Stimulated activated CD4-positive, alpha-beta T cell treated with anti-CD3 and anti-CD28 coated beads, Interleukin-2, amount 100 ng/mL, for 4 hours (primary cell): ENCODE results near the gene PLEKHG2.
"Not testable (repeated sequence)": the region's sequence is repeated elsewhere in the genome, so short reads cannot be mapped to it uniquely, and the experiment has no call there.

Experiments used
- DNase-seq: peaks from one replicate; pipeline ENCODE4 v3.0.0-alpha.2; 2020; ENCODE audit warnings: low read depth

Gene PLEKHG2

DNA sequence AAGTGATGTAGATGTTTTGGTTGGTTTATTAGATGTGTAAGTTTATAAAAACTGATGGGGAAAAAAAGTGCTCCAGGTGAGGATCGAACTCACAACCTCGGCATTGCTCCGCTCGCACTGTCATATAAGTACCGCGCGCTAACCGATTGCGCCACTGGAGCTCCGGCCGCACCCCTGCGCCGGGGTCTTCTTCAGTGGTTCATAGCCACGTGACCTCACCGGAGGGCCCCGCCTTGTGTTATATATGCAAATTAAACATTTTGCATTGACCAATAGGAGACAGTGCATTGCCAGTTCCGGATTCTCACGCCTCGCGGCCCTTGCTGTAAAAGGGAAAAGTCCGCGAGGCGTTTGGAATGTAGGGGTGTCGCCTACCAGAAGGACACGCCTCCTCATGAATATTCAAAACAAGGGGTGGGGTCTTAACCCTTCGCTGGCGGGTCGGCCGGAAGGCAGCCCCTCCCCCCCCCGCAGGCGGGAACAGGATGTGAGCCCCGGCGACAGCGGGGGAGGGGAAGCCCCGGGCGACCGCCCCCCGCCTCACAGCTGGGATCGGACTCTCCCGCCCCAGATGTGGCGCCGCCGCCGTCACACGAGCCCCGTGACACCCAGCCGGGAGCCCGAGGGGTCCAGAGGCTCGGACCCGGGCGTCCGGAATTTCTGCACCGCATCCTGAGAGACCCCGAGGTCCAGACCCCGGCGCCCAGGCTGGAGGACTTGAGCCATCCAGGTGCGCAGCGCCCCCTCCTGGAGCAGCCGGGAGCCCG is at the start of gene PLEKHG2:
PLEKHG2 (plus strand) TSS at position 570 of the 767 bp plus-strand sequence. CDS start 1,418 bp downstream, outside the sequence.
- DNase-seq, result peak; percentile 95

- DNase-seq, result no peak
Measured at GRCh38 chr19:39362682-39363657, 49.5 kb upstream of the PLEKHG2 start.

DNA sequence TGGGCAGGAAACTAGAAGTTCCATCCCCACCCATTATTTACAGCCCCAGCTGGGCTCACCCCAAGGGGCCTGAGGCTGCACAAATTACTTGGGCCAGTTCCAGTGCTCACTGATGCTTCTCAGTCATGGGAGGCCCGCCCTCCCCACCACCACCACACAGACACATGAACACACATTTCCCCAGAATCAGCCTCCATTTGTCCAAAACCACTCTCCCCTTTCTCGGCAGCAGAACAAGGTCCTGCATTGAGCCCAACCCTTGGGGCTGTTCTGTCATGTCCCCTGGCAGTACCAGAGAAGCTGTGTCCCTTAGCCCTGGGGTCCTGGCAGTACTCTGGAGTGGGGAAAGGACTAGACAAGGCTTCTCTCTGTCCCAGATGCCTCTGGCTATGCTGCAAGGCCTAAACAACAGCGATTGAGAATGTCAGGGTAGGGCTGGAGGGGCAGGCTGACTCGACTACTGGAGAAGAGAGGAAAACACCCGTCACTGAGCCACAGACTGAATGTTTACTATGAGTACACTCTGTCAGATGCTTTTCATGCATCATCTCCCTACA is 48.5 kb upstream of the PLEKHG2 start:
- DNase-seq, result no peak

DNA sequence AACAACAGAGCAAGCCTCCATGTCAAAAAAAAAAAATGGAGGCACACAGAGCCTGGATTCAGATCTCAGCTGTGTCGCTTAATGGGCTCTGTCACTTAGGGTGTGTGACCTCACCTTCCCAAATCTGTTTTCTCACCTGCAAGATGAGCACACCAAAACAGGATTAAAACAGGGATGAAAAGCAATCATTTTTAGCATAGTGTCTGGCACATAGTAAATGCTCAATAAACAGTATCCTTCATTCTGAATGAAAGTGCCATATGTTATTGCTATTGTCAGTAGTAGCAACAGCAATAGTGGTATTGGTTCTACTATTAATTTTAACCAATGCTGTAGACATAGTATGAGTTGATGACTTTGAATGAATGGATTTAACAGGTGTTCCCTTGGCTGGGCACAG is 46.9 kb upstream of the PLEKHG2 start:
- DNase-seq, result no peak

DNA sequence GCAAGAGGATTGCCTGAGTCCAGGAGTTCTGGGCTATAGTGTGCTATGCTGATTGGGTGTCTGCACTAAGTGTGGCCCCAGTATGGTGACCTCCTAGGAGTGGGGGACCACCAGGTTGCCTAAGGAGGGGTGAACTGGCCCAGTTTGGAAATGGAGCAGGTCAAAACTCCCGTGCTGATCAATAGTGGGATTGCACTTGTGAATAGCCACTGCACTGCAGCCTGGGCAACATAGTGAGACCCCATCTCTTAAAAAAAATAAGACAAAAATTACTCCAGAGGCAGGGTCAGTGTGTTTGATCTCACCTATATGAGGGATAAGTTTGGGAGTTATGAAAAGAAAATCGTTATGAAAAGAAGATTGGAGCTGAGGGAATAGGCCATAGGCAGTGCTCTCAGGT is 43.3 kb upstream of the PLEKHG2 start:
- no peak for DNase-seq

DNA sequence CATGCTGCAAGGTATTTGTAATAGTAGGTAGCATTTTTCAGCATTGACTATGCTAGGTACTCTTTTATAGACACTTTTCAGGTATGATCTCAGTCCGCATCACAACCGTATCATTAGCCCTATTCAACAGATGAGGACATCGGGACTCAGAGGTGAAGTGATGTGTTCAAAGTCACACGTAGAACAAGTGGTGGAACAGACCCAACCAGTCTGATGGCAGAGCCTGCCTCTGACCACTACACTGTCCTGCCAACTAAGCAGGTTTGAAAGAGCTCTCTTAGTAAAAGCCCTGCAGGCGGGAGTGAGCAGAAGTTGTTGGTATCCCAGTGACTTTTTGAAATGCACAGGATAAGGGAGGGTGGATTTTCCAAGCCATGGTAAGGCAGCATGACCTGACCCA is 41.7 kb upstream of the PLEKHG2 start:
- DNase-seq, result no peak

DNA sequence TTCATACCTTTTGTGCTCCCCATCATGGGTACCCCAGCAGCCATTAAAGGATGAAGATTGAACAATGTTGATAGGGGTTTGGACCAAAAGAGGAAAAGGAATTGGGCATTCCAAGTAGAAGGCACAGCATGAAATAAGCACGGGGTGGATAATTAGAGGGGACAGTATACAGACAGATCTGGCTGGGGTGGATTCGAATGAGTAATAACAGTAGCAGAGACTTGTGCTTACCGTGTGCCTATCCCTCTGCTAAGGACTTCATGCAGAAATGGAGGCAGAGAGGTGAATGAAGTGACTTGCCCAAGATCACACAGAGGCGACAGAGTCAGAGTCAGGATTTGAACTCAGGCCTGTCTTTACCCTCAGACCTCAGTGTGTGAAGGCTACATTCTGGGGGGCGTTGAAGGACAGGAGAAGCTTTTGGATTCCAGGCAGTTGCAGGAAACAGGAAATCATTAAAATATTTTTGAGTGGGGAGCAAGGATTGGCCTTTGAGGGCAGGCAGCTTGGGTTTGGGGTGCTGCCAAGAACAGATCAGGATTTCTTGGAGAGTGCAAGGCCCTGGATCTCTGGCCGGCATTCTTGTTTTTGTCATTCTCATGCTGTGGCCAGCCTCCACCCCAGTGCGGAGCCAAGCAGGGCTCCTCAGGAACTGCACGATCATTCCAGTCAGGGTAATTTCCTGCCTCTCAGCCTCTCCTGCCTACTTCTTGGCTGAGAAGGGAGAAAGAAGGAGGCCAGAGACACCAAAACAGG is 40.2 kb upstream of the PLEKHG2 start:
- no peak for DNase-seq

- no peak for DNase-seq
Measured at GRCh38 chr19:39372941-39373340, 39.5 kb upstream of the PLEKHG2 start.

GRCh38 chr19:39375929-39376328 is 36.5 kb upstream of the PLEKHG2 start:
- DNase-seq, result no peak

DNA sequence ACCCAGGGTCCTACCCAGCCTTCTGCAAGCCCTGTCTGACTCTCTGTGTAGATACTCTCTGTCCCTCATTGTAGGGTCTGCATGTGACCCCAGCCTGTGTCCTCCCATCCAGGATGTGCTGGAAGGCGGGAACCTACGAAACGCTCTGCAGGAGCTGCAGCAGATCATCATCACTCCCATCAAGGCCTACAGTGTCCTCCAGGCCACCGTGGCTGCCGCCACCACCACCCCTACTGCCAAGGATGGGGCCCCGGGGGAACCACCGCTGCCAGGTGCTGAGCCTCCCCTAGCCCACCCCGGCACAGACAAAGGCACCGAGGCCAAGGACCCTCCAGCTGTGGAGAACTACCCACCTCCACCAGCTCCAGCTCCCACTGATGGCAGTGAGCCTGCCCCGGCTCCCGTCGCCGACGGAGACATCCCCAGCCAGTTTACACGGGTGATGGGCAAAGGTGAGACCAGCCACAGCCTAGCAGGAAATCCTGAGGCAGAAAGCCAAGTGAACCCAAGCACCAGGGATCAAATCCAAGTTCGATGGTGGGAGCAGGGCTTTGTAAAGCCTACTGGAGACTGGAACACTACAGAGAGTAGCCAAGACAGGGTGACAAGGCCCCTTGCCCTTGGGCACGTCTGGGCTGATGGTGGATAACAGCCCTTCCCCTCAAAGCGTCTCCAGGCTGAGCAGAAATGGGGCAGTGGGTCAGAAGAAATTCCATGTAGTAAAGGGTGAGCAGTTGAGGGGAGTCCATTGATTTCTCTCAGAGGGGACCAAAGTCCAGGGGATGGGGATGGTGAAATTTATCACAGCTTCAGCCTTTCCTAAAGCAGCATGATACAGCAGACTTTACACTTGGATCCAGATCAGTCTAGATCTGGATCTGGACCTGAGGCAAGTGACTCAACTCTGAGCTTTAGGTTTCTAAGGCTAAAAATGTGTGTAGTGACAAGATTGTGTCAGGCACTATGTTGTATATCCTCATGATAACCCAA is 34.8 kb upstream of the PLEKHG2 start:
- DNase-seq, result no peak

DNA sequence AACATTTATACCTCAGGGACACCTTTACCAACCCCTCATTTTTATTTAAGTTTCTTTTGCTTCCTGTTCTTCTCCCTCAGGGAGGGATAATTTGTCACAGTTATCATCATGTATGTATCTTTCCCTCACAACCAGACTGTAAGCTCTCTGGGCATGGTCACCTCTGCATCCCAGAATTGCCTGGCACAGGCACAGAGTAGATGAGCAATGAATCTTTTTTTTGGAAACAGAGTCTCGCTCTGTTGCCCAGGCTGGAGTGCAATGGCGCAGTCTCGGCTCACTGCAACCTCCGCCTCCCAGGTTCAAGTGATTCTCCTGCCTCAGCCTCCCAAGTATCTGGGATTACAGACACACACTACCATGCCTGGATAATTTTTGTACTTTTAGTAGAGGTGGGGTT is 33.1 kb upstream of the PLEKHG2 start:
- DNase-seq, result not testable (repeated sequence)

DNA sequence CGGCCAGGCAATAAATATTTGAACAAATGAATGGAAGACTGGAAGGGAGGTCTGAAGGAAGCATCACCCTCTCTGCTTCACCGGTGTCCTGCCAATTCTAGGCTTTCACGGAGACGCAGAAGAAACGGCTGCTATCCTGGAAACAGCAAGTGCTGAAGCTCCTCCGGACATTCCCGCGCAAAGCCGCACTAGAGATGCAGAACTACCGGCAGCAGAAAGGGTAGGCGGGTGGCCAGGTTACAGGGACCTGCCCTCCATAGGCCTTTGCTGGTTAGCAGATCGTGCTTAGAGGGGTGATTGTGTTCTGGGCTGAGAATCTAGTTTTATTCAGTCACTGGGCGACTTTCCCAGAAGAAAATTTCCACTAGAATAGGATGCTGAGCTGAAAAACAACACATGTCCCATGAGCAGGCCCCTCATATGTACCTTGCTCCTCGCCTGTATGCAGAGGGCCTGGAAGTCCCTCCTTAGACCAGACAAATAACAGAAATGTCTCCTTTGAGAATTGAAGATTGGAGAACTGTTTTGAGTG is 32.5 kb upstream of the PLEKHG2 start:
- no peak for DNase-seq

DNA sequence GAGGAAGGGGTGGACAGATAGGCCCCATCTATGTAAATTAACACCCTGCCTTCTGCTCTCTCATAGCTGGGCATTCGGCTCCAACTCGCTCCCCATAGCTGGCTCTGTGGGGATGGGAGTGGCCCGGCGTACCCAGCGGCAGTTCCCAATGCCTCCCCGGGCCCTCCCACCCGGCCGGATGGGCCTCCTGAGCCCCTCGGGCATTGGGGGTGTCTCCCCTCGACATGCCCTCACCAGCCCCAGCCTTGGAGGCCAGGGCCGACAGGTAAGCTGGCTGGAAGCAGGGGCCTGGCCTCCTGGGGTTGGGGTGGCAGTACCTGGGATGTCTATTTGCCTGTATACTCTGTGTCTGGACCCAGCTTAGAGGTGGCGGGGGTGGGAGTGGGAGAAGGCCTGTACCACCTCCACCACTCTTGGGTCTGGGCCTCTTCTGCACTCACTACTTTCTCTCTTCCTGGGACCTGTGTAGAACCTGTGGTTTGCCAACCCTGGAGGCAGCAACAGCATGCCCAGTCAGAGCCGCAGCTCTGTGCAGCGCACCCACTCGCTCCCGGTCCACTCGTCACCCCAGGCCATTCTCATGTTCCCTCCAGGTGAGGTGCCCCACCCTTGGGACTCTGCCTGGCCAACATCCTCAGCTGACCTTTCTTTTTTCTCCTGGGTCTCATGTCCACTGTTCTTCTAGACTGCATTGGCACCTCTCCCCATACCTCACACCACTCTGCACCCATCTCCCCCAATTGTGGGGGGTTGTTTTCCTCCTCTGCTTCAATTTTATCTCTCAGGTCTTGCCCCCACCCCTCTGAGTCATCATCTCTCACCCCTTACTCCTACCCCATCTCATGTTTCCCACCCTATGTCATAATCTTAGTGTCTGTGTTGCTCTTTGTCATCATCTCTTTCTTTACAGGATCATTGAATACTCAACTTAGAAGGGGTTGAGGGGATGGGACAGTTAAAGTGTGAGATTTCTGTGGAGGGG is 31.7 kb upstream of the PLEKHG2 start:
- DNase-seq, result no peak

- DNase-seq, result no peak
Measured at GRCh38 chr19:39381910-39382611, 30.4 kb upstream of the PLEKHG2 start.

DNA sequence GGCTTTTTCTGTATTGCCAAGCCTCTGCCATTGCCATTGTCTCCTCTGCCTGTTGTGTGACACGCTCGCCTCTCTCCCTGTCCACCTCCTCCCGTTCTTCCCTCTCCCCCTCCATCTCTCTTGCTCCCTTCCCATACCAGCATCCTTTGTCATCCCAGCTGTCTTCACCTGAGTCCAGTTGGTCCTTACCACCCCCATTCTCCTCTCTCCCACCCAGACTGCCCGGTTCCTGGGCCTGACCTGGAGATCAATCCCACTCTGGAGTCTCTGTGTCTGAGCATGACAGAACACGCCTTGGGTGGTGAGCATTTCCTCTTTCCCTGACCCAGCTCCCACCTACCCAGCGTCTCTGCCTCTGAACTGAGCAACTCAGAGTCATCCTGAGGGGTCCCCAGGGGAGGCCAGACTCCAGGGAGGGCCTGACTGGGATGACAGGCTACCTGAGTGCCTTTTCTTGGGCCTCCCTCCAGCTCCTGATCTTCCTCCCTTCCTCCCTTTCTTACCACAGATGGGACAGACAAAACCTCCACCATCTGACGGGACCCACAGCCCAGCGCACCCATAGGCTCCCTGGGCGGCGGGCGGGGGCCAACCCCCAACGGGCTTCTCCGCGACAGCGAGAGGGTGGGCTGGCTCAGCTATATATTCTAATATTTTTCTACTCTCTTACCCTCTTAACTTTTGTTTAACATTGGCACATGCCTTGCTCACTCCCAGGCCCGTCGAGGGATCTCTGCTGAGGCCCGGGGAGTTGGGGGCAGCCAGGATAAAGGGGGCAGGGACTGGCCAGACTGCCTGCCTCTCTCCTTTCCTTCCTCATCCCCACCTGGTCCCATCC is 29.3 kb upstream of the PLEKHG2 start:
- no peak for DNase-seq

- DNase-seq, result no peak
Measured at GRCh38 chr19:39384839-39385568, 27.5 kb upstream of the PLEKHG2 start.
